K562 (cell line): ENCODE data around the gene CCN5. TPM values are rescaled to one million over a fixed set of nuclear protein-coding genes. Genes with fewer than 3 reads are reported as not detected.

Experiments used
- ATAC-seq: fragments of 200-7000 bp; cut with Tn5 transposase; 3 replicates; pipeline ENCODE4 v1.9.1; 2020; ENCODE audit warnings: moderate library complexity
- BruUV-seq: library from RNA; stranded (reverse); fragments of 400-500 nt; replicated peaks from 2 replicates; lab custom pipeline; 2021; lab: Mats Ljungman, UMichigan
- CTCF ChIA-PET: fragments of 300-600 bp; formaldehyde crosslinking; extraction: SDS; loops from one replicate; lab custom pipeline; 2021; ENCODE audit warnings: low intra/inter-chr PET ratio; lab: Yijun Ruan, JAX
- POLR2A ChIA-PET: fragments of 300-600, 350-650 bp; sonication (Branson Sonifier 250); formaldehyde crosslinking; extraction: SDS; loops from one replicate; lab custom pipeline; 2021; ENCODE audit warnings: antibody characterized with exemption, inconsistent platforms; lab: Yijun Ruan, JAX
- DNase-seq, 4 experiments: peaks; one replicate each; pipeline versions ENCODE4 v3.0.0 to v3.0.0-alpha.2; 2011 to 2018; ENCODE audit warnings: low spot score in 3 of 4, mixed read lengths in 3 of 4; ENCODE audit errors: extremely low read depth in 1 of 4
- FAIRE-seq: peaks from 2 replicates; lab custom pipeline; 2011; peaks lifted over from hg19 to GRCh38; lab: Jason Lieb, UNC
- H2AFZ ChIP-seq: 2 replicates; pipeline ENCODE4 v1.6.0; 2011; ENCODE audit warnings: low read depth, low read length, control low read depth, inconsistent platforms
- H3K27ac ChIP-seq: fragments of 200-600 bp; 3 replicates; pipeline ENCODE4 v1.8.0; 2011; ENCODE audit warnings: low read depth, mild to moderate bottlenecking, control low read depth, inconsistent platforms, low read length, moderate library complexity, mixed read lengths; ENCODE audit errors: extremely low read depth
- H3K27me3 ChIP-seq, 2 experiments: fragments of 300-600 bp in 1 of 2; 2 replicates in 1 of 2; 3 replicates in 1 of 2; pipeline versions ENCODE4 v1.6.0 to v1.8.0; 2011; ENCODE audit warnings: inconsistent platforms in 2 of 2, low read length in 2 of 2, mild to moderate bottlenecking in 1 of 2, mixed read lengths in 1 of 2, moderate library complexity in 1 of 2; ENCODE audit not compliant: control insufficient read depth in 2 of 2, insufficient read depth in 2 of 2
- H3K36me3 ChIP-seq: fragments of 300-600 bp; 3 replicates; pipeline ENCODE4 v1.8.0; 2011; ENCODE audit warnings: mild to moderate bottlenecking, low read length, inconsistent platforms; ENCODE audit not compliant: control insufficient read depth, insufficient read depth
- H3K4me1 ChIP-seq, 2 experiments: fragments of 200-600 bp in 1 of 2; replicated peaks in 1 of 2; 2 replicates in 1 of 2; 3 replicates in 1 of 2; pipeline versions ENCODE4 v1.5.1 to v1.8.0; 2011; ENCODE audit warnings: inconsistent platforms in 2 of 2, low read length in 2 of 2, mild to moderate bottlenecking in 1 of 2, mixed read lengths in 1 of 2, moderate library complexity in 1 of 2; ENCODE audit not compliant: control insufficient read depth in 2 of 2, insufficient read depth in 2 of 2
- H3K4me2 ChIP-seq: 2 replicates; pipeline ENCODE4 v1.6.1; 2011; ENCODE audit warnings: low read length, control low read depth, inconsistent platforms, mixed read lengths; ENCODE audit not compliant: insufficient read depth
- H3K4me3 ChIP-seq: fragments of 200-600 bp; sonication (generic), shearing (Covaris generic); 2 replicates; pipeline ENCODE4 v1.5.1; 2016; ENCODE audit warnings: control low read depth, inconsistent platforms
- H3K79me2 ChIP-seq: fragments of 200-600 bp; 3 replicates; pipeline ENCODE4 v1.8.0; 2011; ENCODE audit warnings: low read length, inconsistent platforms; ENCODE audit not compliant: control insufficient read depth, insufficient read depth
- H3K9ac ChIP-seq, 2 experiments: 2 replicates each; pipeline versions ENCODE4 v1.6.0 to v1.6.1; 2011; ENCODE audit warnings: low read depth in 2 of 2, low read length in 2 of 2, control low read depth in 1 of 2, inconsistent platforms in 1 of 2, mild to moderate bottlenecking in 1 of 2, mixed read lengths in 1 of 2; ENCODE audit not compliant: insufficient read depth in 1 of 2
- H3K9me1 ChIP-seq: one replicate; pipeline ENCODE4 v1.6.0; 2011; ENCODE audit warnings: inconsistent platforms, mild to moderate bottlenecking, low read length, moderate library complexity; ENCODE audit not compliant: control insufficient read depth, insufficient read depth
- H3K9me3 ChIP-seq: replicated peaks from 2 replicates; pipeline ENCODE4 v1.5.1; 2011; ENCODE audit warnings: low read depth, low read length, inconsistent platforms; ENCODE audit not compliant: control insufficient read depth, insufficient read depth
- H4K20me1 ChIP-seq: replicated peaks from 2 replicates; pipeline ENCODE4 v1.6.1; 2011; ENCODE audit warnings: low read length, inconsistent platforms, mixed read lengths; ENCODE audit not compliant: control insufficient read depth, insufficient read depth
- BCOR ChIP-seq: fragments of 450-650 bp; IDR thresholded peaks from 2 replicates; pipeline ENCODE4 v1.6.1; 2016
- BHLHE40 ChIP-seq: IDR thresholded peaks from 2 replicates; pipeline ENCODE4 v1.6.1; 2011; ENCODE audit warnings: low read length, improper control_type of control experiment
- HNRNPK ChIP-seq: fragments of 200-400 bp; formaldehyde crosslinking; IDR thresholded peaks from one replicate; pipeline ENCODE4 v1.6.1; 2018; ENCODE audit warnings: mild to moderate bottlenecking, low read depth, low read length; ENCODE audit not compliant: poor library complexity, severe bottlenecking
- IFI16 ChIP-seq: fragments of 250-450 bp; sonication (Bioruptor Pico); IDR thresholded peaks from 2 replicates; pipeline ENCODE4 v2.1.2; 2022; ENCODE audit warnings: mild to moderate bottlenecking, inconsistent platforms
- NR4A1 ChIP-seq, 2 experiments: fragments of 250-450 bp in 1 of 2; fragments of 450-650 bp in 1 of 2; sonication (Bioruptor Pico) in 1 of 2; IDR thresholded peaks; 2 replicates each; pipeline versions ENCODE4 v1.4.0 to v1.6.1; 2016 to 2020; ENCODE audit warnings: mild to moderate bottlenecking in 2 of 2, missing compliant biosample characterization in 1 of 2, missing genetic modification characterization in 1 of 2, moderate library complexity in 1 of 2
- SETDB1 ChIP-seq: IDR thresholded peaks from one replicate; pipeline ENCODE4 v1.6.1; 2012; ENCODE audit warnings: low read length, control low read depth, inconsistent platforms
- STAG1 ChIP-seq: sonication (generic); formaldehyde crosslinking; IDR thresholded peaks from 2 replicates; pipeline ENCODE4 v1.5.0; 2020; ENCODE audit warnings: missing genetic modification reagents, borderline replicate concordance
- TCF7 ChIP-seq: sonication (generic); IDR thresholded peaks from 2 replicates; pipeline ENCODE4 v1.6.1; 2016; ENCODE audit warnings: antibody characterized with exemption, borderline replicate concordance
- ZNF444 ChIP-seq: fragments of 250-450 bp; sonication (Bioruptor Pico); IDR thresholded peaks from 2 replicates; pipeline ENCODE4 v1.4.0; 2020; ENCODE audit warnings: mild to moderate bottlenecking, moderate library complexity
- WGBS: fragments of 100-300 bp; shearing (Covaris generic); methylation state at CpG from one replicate; pipeline ENCODE4 v1.1.6; 2016; ENCODE audit warnings: low coverage, mixed read lengths; ENCODE audit not compliant: insufficient coverage; ENCODE audit errors: missing lambda C conversion rate; 5-methylcytosine and 5-hydroxymethylcytosine counted together
- in situ Hi-C: fragments of 300-500 bp; cut with MboI; formaldehyde crosslinking; loops from 4 replicates; pipeline ENCODE4 v1.15.0; 2018; ENCODE audit warnings: inconsistent platforms, mixed read lengths
- intact Hi-C: fragments of 100-400 bp; cut with micrococcal nuclease; formaldehyde crosslinking; loops from 2 replicates; pipeline ENCODE4 v1.14.2; 2022
- polyA plus RNA-seq, 8 experiments: library from polyadenylated mRNA; depleted of rRNA in 4 of 8; stranded (reverse) in 5 of 8; unstranded in 3 of 8; fragments of >200 nt; fragmentation: Nextera tagmentation in 2 of 8; fragmentation: Illumina TruSeq in 1 of 8; extraction: Ambion mirVana in 2 of 8; extraction: Trizol in 1 of 8; gene quantifications; 2 replicates each; pipeline versions ENCODE4 v1.2.1 to v1.2.3, GENCODE V29; 2011 to 2014; ENCODE audit warnings: inconsistent platforms in 1 of 8, missing spikeins in 1 of 8
- total RNA-seq, 7 experiments: library from RNA; depleted of rRNA in 6 of 7; stranded (reverse); fragments of >200 nt in 6 of 7; fragmentation: Illumina TruSeq in 2 of 7; extraction: Trizol in 2 of 7; gene quantifications; 2 replicates each; pipeline versions ENCODE4 v1.2.1 to v1.2.3, GENCODE V29; 2011 to 2021; ENCODE audit warnings: low replicate concordance in 1 of 7
- TF ChIP-seq, protein P1 (sequence below): fragments of 450-650 bp; IDR thresholded peaks from 2 replicates; pipeline ENCODE4 v1.6.1; 2016; ENCODE audit warnings: missing biosample characterization, missing genetic modification characterization
- TF ChIP-seq, protein P2 (sequence below): sonication (generic); formaldehyde crosslinking; IDR thresholded peaks from 2 replicates; pipeline ENCODE4 v1.8.0; 2022; ENCODE audit warnings: mild to moderate bottlenecking, missing genetic modification reagents

CCN5 gene
- total and polyA plus RNA-seq, 9 of the 15 experiments (the other 6 are each of a cell fraction or from before 2014, with no cell fraction given) = not detected

DNA sequence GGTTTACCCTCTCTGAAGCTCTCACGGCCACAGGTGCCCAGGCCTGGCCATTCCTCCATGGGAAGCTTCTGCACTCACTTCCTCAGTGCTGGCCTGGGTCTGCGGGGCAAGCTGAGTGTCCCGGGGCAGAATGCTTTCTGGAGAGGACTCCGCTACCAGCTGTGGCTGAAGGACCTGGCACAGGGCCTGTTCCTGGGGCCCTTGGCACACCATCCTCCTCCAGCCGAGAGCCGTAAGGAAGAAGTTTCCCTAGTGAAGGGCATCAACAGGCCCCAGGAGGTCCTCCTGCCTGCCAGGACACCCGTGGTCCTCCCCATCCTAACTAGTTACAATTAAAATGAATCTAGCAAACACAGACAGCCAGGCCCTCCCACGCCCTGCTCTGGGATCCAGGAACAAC, 16.5 kb downstream of the CCN5 start:
- Histone ChIP-seq H3K27ac (no peak overlapping the region), H3K4me1 (peaks cover 0 to 4% of the 10 kb centered on the region in 2 experiments; a peak in 2 of 5 replicates), H3K9me1 (no peaks in the 10 kb centered on the region), H3K4me2 (no peak overlapping the region), H3K9ac (no peak overlapping the region), H3K36me3 (no peaks in the 10 kb centered on the region), H3K79me2 (no peaks in the 10 kb centered on the region), H4K20me1 (peaks cover 6% of the 10 kb centered on the region; the same call in 1 of the 2 replicates), H3K4me3 (no peak overlapping the region), H3K27me3 (peaks cover 19 to 37% of the 10 kb centered on the region in 2 experiments; a peak in 4 of 5 replicates), H2AFZ (no peak overlapping the region), H3K9me3 (no peaks in the 10 kb centered on the region; the same call in 1 of the 2 replicates)
- in situ Hi-C loops (no loop called here), intact Hi-C loops (loop anchor here (5.0 kb wide), 2 partner anchors 136 to 514 kb away; no protein-coding TSS in a partner anchor)
- TF ChIP-seq NR4A1 (CRISPR knock-in tag; IDR thresholded peaks at IDR 0.05) (no peak), NR4A1 (tag; IDR thresholded peaks at IDR 0.05) (no peak)
- BruUV-seq = no TSS peak
- ChIA-PET POLR2A (interaction anchor here (0.6 to 1.2 kb wide), 2 partner anchors 29 to 42 kb away, joined by 3 to 4 read pairs; no protein-coding TSS in a partner anchor), CTCF (interaction anchor here (6.8 kb wide), 1 partner anchor 46 kb away, joined by 58 read pairs; no protein-coding TSS in a partner anchor)
- 8% methylated on average over 8 of the region's 8 CpGs for WGBS
- DNase-seq (no peak), FAIRE-seq (no peak), ATAC-seq (no peak)

DNA sequence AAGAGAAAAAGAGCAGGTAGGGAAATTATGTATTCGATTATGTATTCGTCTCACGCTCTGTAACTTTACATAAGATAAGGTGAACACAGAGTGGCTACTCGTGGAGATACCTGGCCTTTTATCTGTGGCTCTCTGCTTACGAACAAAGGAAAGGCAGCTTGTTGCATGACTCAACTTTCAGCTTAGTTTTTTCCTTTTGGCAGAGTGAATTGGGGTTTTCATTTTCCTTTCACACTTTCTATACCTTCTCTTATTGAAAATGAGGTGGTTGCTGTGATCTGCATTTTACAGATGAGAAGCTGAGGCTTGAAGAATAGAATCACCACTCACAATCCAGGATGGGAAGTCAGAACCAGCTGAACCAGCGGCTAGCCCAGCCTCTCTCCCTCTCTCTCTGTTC, 17.2 kb downstream of the CCN5 start:
- Histone ChIP-seq H3K9me3 (no peaks in the 10 kb centered on the region; the same call in 1 of the 2 replicates), H3K27me3 (peaks cover 14 to 30% of the 10 kb centered on the region in 2 experiments; a peak in 4 of 5 replicates), H3K79me2 (no peaks in the 10 kb centered on the region), H3K36me3 (no peaks in the 10 kb centered on the region), H3K9ac (no peak overlapping the region), H3K4me2 (no peak overlapping the region), H4K20me1 (peaks cover 6% of the 10 kb centered on the region; the same call in 1 of the 2 replicates), H3K4me3 (no peak overlapping the region), H3K4me1 (no peaks in the 10 kb centered on the region), H3K9me1 (no peaks in the 10 kb centered on the region), H2AFZ (no peak overlapping the region), H3K27ac (no peak overlapping the region)
- in situ Hi-C loops = no loop called here
- no TSS peak for BruUV-seq
- no peak for DNase-seq
- ATAC-seq = no peak
- POLR2A ChIA-PET = interaction anchor here (0.6 to 1.2 kb wide), 3 partner anchors 29 to 55 kb away, joined by 3 to 4 read pairs (median 3); no protein-coding TSS in a partner anchor
- intact Hi-C loops = loop anchor here (5.0 kb wide), 2 partner anchors 135 to 515 kb away; no protein-coding TSS in a partner anchor
- WGBS = 8% methylated on average over 6 of the region's 6 CpGs
- CTCF ChIA-PET = interaction anchor here (1.1 to 6.8 kb wide), 2 partner anchors 47 to 344 kb away, joined by 3 to 58 read pairs; no protein-coding TSS in a partner anchor
- FAIRE-seq = peak; percentile 37
- TF ChIP-seq TCF7 (no peak), HNRNPK (no peak), BHLHE40 (no peak), IFI16 (no peak), STAG1 (CRISPR knock-in tag) (no peak), SETDB1 (no peak), BCOR (no peak), ZNF444 (CRISPR knock-in tag) (no peak)
- TF ChIP-seq, protein P1, sequence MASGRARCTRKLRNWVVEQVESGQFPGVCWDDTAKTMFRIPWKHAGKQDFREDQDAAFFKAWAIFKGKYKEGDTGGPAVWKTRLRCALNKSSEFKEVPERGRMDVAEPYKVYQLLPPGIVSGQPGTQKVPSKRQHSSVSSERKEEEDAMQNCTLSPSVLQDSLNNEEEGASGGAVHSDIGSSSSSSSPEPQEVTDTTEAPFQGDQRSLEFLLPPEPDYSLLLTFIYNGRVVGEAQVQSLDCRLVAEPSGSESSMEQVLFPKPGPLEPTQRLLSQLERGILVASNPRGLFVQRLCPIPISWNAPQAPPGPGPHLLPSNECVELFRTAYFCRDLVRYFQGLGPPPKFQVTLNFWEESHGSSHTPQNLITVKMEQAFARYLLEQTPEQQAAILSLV (tag) = no peak
- TF ChIP-seq, protein P2, sequence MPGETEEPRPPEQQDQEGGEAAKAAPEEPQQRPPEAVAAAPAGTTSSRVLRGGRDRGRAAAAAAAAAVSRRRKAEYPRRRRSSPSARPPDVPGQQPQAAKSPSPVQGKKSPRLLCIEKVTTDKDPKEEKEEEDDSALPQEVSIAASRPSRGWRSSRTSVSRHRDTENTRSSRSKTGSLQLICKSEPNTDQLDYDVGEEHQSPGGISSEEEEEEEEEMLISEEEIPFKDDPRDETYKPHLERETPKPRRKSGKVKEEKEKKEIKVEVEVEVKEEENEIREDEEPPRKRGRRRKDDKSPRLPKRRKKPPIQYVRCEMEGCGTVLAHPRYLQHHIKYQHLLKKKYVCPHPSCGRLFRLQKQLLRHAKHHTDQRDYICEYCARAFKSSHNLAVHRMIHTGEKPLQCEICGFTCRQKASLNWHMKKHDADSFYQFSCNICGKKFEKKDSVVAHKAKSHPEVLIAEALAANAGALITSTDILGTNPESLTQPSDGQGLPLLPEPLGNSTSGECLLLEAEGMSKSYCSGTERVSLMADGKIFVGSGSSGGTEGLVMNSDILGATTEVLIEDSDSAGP (CRISPR knock-in tag) = no peak
